Measurements from ENCODE around the gene ABCA9. TPM values are rescaled to one million over a fixed set of nuclear protein-coding genes. Genes with fewer than 3 reads are reported as not detected.
A peak's percentile ranks its signal among the peaks of the same experiment; 100 is the strongest.

The ABCA9 gene
- total RNA-seq, 1 experiment from 2014 or later, result not detected

GRCh38 chr17:69093279-69093789 lies 32.6 kb upstream of the ABCA9 start:
- BruUV-seq (replicated peaks), result no TSS peak
- no peaks in the 10 kb centered on the region for H3K4me1 ChIP-seq (replicated peaks; ENCODE audit: insufficient read depth)
- no peaks in the 10 kb centered on the region for H4K20me1 ChIP-seq (ENCODE audit: insufficient read depth)
- no peak for DNase-seq
- ChIA-PET POLR2A (ENCODE audit: unreplicated experiment) (no interaction called here), CTCF (no interaction called here)
- no peak for TF ChIP-seq EZH2 (IDR thresholded peaks at IDR 0.05; ENCODE audit: low read depth)
- no peak for TF ChIP-seq CTCF (conservative IDR thresholded peaks at IDR 0.05)
- H3K36me3 ChIP-seq (ENCODE audit: low read depth), result no peaks in the 10 kb centered on the region
- H3K27me3 ChIP-seq (ENCODE audit: insufficient read depth, low read depth), result no peaks in the 10 kb centered on the region
- no peaks in the 10 kb centered on the region; the same call in none of the 2 replicates for H3K9me2 ChIP-seq (ENCODE audit: insufficient read depth)
- no peak overlapping the region for H3K27ac ChIP-seq
- no peak overlapping the region for H2AFZ ChIP-seq
- H3K4me2 ChIP-seq, result no peak overlapping the region
- intact Hi-C loops (cut with micrococcal nuclease; ENCODE audit: unreplicated experiment), result no loop called here
- no peaks in the 10 kb centered on the region for H3K9me3 ChIP-seq (ENCODE audit: insufficient read depth, low read depth)
- H3K4me3 ChIP-seq, result no peak overlapping the region
- H3F3A ChIP-seq (ENCODE audit: insufficient read depth, low read depth), result no peaks in the 10 kb centered on the region
- H3K79me2 ChIP-seq (ENCODE audit: low read depth), result no peaks in the 10 kb centered on the region

- TF ChIP-seq CTCF (conservative IDR thresholded peaks at IDR 0.05) (no peak), EZH2 (IDR thresholded peaks at IDR 0.05; ENCODE audit: low read depth) (no peak)
- Histone ChIP-seq H3K79me2 (ENCODE audit: low read depth) (no peaks in the 10 kb centered on the region), H3K36me3 (ENCODE audit: low read depth) (no peaks in the 10 kb centered on the region), H2AFZ (peak overlapping the region; percentile 30; the same call in 1 of the 2 replicates), H3K4me1 (replicated peaks; ENCODE audit: insufficient read depth) (no peaks in the 10 kb centered on the region), H3K27ac (no peak overlapping the region), H4K20me1 (ENCODE audit: insufficient read depth) (no peaks in the 10 kb centered on the region), H3K9me2 (ENCODE audit: insufficient read depth) (no peaks in the 10 kb centered on the region; the same call in 1 of the 2 replicates), H3K27me3 (ENCODE audit: insufficient read depth, low read depth) (no peaks in the 10 kb centered on the region), H3K9me3 (ENCODE audit: insufficient read depth, low read depth) (no peaks in the 10 kb centered on the region; the same call in 1 of the 2 replicates), H3K4me3 (no peak overlapping the region), H3K4me2 (no peak overlapping the region), H3F3A (ENCODE audit: insufficient read depth, low read depth) (no peaks in the 10 kb centered on the region)
- ChIA-PET CTCF (no interaction called here), POLR2A (ENCODE audit: unreplicated experiment) (no interaction called here)
- no TSS peak for BruUV-seq (replicated peaks)
- DNase-seq, result no peak
- intact Hi-C loops (cut with micrococcal nuclease; ENCODE audit: unreplicated experiment), result no loop called here
Observed at GRCh38 chr17:69090365-69090764, 29.6 kb upstream of the ABCA9 start.

GRCh38 chr17:69088643-69089200 lies 28.0 kb upstream of the ABCA9 start:
- BruUV-seq (replicated peaks), result no TSS peak
- Histone ChIP-seq H3K4me2 (no peak overlapping the region), H3K9me3 (ENCODE audit: insufficient read depth, low read depth) (no peaks in the 10 kb centered on the region; the same call in 1 of the 2 replicates), H3K79me2 (ENCODE audit: low read depth) (no peaks in the 10 kb centered on the region), H3K36me3 (ENCODE audit: low read depth) (no peaks in the 10 kb centered on the region), H3K4me1 (replicated peaks; ENCODE audit: insufficient read depth) (no peaks in the 10 kb centered on the region), H3K4me3 (no peak overlapping the region), H3K27me3 (ENCODE audit: insufficient read depth, low read depth) (no peaks in the 10 kb centered on the region), H3K27ac (no peak overlapping the region), H2AFZ (no peak overlapping the region), H4K20me1 (ENCODE audit: insufficient read depth) (no peaks in the 10 kb centered on the region), H3F3A (ENCODE audit: insufficient read depth, low read depth) (no peaks in the 10 kb centered on the region), H3K9me2 (ENCODE audit: insufficient read depth) (no peaks in the 10 kb centered on the region)
- ChIA-PET CTCF (no interaction called here), POLR2A (ENCODE audit: unreplicated experiment) (no interaction called here)
- TF ChIP-seq CTCF (conservative IDR thresholded peaks at IDR 0.05) (no peak), EZH2 (IDR thresholded peaks at IDR 0.05; ENCODE audit: low read depth) (no peak)
- DNase-seq, result no peak
- intact Hi-C loops (cut with micrococcal nuclease; ENCODE audit: unreplicated experiment), result no loop called here
